ENCODE measurements around the gene KIF16B. TPM values are rescaled to one million over a fixed set of nuclear protein-coding genes. Genes with fewer than 3 reads are reported as not detected.

Gene KIF16B
- total and polyA plus RNA-seq, 2 of the 13 experiments (the other 11 are each of a cell fraction or from before 2014, with no cell fraction given) = 6.9 to 18.0 TPM

DNA sequence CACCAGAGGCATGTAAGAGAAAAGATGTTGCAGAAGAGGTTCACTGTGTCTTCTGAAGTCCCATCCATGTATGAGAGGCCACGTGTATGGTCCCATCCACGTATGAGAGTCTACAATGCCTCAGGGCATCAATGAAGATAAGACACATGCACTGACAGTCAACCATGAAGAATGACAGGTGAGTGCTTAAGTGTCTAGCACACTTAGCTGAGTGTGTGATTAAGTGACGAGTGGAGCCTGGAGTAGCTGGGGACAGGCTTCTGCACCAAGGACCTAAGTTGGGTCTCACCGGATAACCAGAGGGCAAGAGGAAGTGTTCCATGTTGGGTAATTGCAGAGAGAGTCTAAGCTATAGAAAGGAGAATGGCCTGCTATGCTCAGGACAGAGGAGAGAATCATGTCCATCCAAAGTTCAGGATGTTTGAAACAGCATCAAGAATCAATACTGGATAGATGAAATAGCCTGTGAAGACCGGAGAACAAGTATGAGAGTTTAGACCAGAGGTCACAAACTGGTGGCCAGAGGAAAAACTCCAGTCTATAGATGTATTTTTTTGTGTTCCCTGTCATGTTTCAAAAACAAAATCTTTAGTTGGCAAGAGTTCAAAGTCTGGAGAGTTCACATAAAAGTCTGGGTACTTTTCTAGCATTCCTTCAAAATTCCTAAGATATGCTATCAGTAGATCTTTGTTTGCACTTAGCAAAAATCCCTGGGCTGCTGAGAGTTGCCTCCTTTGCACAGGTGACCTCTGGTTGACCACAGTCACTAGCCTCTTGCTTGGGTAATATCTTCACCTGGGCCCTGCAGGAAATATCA, 165.8 kb downstream of the KIF16B start (continued):
- TF ChIP-seq PAF1 (CRISPR knock-in tag; IDR thresholded peaks at IDR 0.05) = no peak
- TF ChIP-seq, protein P1, sequence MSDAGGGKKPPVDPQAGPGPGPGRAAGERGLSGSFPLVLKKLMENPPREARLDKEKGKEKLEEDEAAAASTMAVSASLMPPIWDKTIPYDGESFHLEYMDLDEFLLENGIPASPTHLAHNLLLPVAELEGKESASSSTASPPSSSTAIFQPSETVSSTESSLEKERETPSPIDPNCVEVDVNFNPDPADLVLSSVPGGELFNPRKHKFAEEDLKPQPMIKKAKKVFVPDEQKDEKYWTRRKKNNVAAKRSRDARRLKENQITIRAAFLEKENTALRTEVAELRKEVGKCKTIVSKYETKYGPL (CRISPR knock-in tag; IDR thresholded peaks at IDR 0.05) = no peak
- no peak for TF ChIP-seq RFX5 (IDR thresholded peaks at IDR 0.05; ENCODE audit: low read depth, low read length)
- TF ChIP-seq, protein P2, sequence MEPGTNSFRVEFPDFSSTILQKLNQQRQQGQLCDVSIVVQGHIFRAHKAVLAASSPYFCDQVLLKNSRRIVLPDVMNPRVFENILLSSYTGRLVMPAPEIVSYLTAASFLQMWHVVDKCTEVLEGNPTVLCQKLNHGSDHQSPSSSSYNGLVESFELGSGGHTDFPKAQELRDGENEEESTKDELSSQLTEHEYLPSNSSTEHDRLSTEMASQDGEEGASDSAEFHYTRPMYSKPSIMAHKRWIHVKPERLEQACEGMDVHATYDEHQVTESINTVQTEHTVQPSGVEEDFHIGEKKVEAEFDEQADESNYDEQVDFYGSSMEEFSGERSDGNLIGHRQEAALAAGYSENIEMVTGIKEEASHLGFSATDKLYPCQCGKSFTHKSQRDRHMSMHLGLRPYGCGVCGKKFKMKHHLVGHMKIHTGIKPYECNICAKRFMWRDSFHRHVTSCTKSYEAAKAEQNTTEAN (CRISPR knock-in tag; conservative IDR thresholded peaks at IDR 0.05) = no peak
- TF ChIP-seq AKAP8 (CRISPR knock-in tag; IDR thresholded peaks at IDR 0.05) = no peak
- no peak for TF ChIP-seq MIXL1 (CRISPR knock-in tag; IDR thresholded peaks at IDR 0.05)
- no peak for TF ChIP-seq HNRNPLL (IDR thresholded peaks at IDR 0.05; ENCODE audit: low read depth, low read length, poor library complexity, severe bottlenecking)
- TF ChIP-seq, protein P3, sequence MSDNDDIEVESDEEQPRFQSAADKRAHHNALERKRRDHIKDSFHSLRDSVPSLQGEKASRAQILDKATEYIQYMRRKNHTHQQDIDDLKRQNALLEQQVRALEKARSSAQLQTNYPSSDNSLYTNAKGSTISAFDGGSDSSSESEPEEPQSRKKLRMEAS (IDR thresholded peaks at IDR 0.05) = no peak
- TF ChIP-seq ETV6 (CRISPR knock-in tag; conservative IDR thresholded peaks at IDR 0.05) = no peak
- TF ChIP-seq HDAC1 (CRISPR knock-in tag; IDR thresholded peaks at IDR 0.05) = no peak
- no peak for TF ChIP-seq NFYB (CRISPR knock-in tag; IDR thresholded peaks at IDR 0.05)
- TF ChIP-seq, protein P4, sequence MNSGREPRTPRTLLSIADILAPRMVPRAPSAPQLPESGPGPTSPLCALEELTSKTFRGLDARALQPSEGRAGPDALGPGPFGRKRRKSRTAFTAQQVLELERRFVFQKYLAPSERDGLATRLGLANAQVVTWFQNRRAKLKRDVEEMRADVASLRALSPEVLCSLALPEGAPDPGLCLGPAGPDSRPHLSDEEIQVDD (CRISPR knock-in tag; IDR thresholded peaks at IDR 0.05; ENCODE audit: borderline replicate concordance) = no peak
- TF ChIP-seq ZNF263 (CRISPR knock-in tag; IDR thresholded peaks at IDR 0.05) = no peak
- TF ChIP-seq ZKSCAN5 (CRISPR knock-in tag; IDR thresholded peaks at IDR 0.05) = no peak
- no peak for TF ChIP-seq IKZF1 (IDR thresholded peaks at IDR 0.05)
- TF ChIP-seq, protein P5, sequence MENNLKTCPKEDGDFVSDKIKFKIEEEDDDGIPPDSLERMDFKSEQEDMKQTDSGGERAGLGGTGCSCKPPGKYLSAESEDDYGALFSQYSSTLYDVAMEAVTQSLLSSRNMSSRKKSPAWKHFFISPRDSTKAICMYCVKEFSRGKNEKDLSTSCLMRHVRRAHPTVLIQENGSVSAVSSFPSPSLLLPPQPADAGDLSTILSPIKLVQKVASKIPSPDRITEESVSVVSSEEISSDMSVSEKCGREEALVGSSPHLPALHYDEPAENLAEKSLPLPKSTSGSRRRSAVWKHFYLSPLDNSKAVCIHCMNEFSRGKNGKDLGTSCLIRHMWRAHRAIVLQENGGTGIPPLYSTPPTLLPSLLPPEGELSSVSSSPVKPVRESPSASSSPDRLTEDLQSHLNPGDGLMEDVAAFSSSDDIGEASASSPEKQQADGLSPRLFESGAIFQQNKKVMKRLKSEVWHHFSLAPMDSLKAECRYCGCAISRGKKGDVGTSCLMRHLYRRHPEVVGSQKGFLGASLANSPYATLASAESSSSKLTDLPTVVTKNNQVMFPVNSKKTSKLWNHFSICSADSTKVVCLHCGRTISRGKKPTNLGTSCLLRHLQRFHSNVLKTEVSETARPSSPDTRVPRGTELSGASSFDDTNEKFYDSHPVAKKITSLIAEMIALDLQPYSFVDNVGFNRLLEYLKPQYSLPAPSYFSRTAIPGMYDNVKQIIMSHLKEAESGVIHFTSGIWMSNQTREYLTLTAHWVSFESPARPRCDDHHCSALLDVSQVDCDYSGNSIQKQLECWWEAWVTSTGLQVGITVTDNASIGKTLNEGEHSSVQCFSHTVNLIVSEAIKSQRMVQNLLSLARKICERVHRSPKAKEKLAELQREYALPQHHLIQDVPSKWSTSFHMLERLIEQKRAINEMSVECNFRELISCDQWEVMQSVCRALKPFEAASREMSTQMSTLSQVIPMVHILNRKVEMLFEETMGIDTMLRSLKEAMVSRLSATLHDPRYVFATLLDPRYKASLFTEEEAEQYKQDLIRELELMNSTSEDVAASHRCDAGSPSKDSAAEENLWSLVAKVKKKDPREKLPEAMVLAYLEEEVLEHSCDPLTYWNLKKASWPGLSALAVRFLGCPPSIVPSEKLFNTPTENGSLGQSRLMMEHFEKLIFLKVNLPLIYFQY (CRISPR knock-in tag; IDR thresholded peaks at IDR 0.05; ENCODE audit: borderline replicate concordance) = no peak
- TF ChIP-seq NR2F2 (IDR thresholded peaks at IDR 0.05; ENCODE audit: borderline replicate concordance, low read depth) = peak; percentile 53
- no peak for TF ChIP-seq FOXO1 (CRISPR knock-in tag; IDR thresholded peaks at IDR 0.05)
- TF ChIP-seq RORA (CRISPR knock-in tag; IDR thresholded peaks at IDR 0.05) = no peak
- TF ChIP-seq, protein P6, sequence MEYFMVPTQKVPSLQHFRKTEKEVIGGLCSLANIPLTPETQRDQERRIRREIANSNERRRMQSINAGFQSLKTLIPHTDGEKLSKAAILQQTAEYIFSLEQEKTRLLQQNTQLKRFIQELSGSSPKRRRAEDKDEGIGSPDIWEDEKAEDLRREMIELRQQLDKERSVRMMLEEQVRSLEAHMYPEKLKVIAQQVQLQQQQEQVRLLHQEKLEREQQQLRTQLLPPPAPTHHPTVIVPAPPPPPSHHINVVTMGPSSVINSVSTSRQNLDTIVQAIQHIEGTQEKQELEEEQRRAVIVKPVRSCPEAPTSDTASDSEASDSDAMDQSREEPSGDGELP (IDR thresholded peaks at IDR 0.05; ENCODE audit: borderline replicate concordance, low read depth) = no peak
